HL-60/S4 (cell line): ENCODE measurements around the gene MC1R.
"Not testable (repeated sequence)": the region's sequence is repeated elsewhere in the genome, so short reads cannot be mapped to it uniquely, and the experiment has no call there.

Source experiments
- in situ Hi-C: fragments of 300-500 bp; cut with MboI; formaldehyde crosslinking; loops from 2 replicates; pipeline ENCODE4 v1.14.3; 2022; ENCODE audit warnings: low sequenced_read_pairs

Gene MC1R

DNA sequence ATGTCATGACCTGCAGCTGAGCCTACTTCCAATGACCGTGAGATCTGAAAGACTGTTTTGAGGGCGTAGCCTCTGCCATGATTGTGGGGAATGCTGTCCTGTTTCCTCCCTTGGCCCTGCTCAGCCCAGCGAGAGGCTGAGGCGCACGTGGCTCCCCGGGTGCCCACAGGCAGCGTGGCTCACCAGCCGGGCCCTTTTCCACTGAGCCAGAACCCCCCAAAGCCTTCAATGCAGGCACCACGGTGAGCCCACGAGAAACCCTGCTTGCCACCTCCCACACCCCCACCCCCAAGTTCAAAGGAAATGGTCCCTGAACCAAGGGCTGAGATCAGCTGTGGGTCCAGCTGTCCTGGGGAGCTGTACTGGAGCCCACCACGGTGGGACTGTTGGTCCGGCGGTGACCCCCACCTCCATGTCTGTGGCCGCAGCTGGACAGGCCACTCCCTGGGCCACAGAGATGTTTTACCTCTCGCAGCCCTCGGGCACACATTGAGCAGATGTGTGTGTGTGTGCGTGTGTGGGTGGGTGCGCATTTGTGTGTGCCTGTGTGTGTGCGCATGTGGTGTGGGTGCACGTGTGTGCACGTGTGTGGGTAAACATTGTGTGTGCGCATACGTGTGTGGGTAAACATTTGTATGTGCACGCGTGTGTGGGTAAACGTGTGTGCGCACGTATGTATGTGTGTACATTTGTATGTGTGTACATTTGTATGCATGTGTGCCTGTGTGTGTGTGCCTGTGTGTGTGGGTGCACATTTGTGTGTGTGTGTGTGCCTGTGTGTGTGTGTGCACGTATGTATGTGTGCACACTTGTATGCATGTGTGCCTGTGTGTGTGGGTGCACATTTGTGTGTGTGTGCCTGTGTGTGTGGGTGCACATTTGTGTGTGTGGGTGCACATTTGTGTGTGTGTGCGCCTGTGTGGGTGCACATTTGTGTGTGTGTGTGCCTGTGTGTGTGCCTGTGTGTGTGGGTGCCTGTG, 5.0 kb upstream of the MC1R start:
- in situ Hi-C loops, result no loop called here

DNA sequence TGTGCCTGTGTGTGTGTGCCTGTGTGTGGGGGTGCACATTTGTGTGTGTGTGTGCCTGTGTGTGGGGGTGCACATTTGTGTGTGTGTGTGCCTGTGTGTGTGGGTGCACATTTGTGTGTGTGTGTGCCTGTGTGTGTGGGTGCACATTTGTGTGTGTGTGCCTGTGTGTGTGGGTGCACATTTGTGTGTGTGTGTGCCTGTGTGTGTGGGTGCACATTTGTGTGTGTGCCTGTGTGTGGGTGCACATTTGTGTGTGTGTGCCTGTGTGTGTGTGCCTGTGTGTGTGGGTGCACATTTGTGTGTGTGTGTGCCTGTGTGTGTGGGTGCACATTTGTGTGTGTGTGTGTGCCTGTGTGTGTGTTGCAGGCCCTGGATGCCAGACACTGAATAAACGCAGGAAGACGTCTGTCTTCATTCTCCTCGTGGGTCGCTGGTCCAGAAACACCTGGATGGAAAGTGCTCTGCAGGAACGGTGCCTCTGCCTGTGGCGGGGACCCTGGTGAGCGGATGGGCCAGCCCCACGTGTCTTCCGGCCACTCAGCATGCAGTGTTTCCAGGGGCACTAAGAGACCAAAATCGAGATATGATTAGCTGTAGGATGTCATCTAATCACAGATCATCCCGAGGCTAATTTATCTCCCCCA, 3.9 kb upstream of the MC1R start:
- in situ Hi-C loops, result not testable (repeated sequence)

DNA sequence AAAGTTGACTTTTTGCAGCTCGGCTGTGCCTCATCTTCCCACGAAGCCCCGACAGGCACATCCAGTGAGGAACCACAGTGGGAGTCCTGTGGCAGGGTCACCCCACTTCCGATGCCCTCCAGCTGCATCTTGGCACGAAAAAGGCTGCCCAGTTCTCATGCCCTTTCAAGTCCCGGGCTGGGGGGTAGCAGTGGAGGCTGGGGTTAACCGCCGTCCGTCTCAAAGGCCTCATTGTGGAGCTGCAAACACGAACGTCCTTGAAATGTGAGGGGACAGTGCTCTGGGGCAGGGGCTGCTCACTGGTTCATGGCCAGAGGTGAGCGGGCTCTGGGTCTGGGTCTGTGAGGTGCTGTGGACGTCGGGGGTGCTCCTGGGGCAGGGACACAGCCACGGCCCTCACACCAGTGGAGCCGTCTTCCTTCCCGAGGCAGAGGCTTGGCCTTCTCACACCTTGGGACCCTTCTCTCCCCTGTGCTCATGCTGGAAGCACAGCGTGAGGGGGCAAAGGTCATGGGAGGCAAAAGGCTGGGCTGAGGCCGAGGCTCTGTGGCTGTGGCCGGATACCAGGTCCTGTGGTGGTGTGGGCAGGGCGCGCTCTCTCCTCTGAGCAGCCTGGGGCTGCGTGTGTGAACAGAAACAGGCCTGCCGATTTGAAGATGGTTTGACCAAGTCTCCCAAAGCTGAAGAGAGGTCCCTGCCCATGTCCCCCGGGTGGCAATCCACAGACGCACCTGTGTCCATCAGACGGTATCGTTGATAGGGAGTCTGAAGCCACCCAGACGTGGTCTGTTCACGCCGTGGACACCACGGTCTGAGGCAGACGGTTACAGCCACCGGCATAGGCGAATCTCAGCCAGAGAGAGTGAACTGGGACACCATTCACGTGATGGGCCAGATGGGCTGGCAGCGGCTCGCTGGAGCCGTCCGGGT, 3.1 kb upstream of the MC1R start:
- in situ Hi-C loops, result no loop called here

DNA sequence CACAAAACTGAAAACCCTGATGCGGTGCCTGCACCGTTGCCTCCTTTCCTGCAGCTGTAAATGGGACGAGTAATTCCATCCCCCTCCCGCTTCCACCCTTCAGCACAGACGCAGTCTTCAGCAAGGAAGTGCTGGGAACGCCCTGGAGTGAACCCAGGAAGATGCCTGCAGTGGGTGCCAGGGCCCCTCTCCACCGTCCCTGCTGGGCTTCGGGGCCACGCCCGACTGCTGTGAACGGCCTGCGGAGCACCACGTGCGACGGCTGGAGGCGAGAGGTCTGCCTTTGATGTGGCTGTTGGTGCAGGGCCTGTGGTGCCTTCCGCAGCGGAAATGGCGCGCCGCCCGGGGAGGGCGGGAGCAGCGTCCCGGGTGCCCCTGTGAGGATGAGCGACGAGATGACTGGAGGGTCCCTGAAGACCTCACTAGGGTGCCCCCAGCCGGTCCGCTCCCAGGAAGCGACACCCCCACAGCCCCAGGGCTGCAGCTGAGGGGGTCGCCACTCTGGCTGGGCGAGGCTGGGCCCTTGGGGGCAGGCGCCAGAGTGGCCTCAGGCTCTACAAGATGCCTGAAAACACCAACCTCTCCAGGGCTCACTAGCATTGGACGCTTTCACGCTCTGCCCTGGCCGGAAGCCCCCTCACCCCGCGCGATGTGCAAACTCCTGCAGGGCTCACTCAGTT, 749 bp upstream of the MC1R start:
- in situ Hi-C loops, result no loop called here

DNA sequence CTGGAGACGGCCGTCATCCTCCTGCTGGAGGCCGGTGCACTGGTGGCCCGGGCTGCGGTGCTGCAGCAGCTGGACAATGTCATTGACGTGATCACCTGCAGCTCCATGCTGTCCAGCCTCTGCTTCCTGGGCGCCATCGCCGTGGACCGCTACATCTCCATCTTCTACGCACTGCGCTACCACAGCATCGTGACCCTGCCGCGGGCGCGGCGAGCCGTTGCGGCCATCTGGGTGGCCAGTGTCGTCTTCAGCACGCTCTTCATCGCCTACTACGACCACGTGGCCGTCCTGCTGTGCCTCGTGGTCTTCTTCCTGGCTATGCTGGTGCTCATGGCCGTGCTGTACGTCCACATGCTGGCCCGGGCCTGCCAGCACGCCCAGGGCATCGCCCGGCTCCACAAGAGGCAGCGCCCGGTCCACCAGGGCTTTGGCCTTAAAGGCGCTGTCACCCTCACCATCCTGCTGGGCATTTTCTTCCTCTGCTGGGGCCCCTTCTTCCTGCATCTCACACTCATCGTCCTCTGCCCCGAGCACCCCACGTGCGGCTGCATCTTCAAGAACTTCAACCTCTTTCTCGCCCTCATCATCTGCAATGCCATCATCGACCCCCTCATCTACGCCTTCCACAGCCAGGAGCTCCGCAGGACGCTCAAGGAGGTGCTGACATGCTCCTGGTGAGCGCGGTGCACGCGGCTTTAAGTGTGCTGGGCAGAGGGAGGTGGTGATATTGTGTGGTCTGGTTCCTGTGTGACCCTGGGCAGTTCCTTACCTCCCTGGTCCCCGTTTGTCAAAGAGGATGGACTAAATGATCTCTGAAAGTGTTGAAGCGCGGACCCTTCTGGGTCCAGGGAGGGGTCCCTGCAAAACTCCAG, 1.1 kb downstream of the MC1R start:
- in situ Hi-C loops, result no loop called here

DNA sequence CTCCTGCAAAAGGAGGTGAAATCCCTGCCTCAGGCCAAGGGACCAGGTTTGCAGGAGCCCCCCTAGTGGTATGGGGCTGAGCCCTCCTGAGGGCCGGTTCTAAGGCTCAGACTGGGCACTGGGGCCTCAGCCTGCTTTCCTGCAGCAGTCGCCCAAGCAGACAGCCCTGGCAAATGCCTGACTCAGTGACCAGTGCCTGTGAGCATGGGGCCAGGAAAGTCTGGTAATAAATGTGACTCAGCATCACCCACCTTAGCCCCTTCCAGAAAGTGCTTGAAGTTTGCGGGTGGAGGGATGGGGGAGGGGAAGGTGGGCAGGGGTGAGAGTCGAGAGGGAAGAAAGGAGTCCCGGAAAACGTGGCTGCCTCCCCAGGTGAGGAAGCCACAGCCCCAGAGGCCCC, 2.1 kb downstream of the MC1R start:
- in situ Hi-C loops, result no loop called here

DNA sequence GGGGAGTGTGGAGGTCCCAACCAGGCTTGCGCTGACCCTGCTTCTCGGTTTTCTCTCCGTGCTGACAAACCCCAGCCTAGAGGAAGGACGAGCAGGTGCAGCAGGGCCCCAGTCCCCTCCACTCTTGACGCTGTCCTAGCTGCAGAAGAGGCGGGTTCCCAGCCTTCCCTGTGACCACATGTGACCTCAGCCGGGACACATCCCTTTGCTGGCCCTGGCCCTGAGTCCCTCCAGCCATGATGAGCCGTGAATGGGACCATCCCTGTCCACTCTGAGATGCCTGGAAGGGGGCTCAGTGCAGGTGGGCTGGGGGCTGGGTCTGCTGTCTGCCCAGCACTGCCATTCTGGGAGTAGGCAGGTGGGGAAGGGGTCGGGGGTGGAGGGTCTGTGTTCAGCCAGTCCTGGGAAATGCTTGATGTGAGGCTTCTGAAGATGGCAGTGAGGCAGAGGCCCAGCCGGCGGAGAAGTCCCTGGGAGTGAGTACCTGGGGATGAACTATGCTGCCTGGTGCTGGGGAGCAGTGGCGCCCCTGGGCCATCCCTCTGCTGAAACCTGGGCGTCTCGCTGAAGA, 2.6 kb downstream of the MC1R start:
- in situ Hi-C loops, result no loop called here

DNA sequence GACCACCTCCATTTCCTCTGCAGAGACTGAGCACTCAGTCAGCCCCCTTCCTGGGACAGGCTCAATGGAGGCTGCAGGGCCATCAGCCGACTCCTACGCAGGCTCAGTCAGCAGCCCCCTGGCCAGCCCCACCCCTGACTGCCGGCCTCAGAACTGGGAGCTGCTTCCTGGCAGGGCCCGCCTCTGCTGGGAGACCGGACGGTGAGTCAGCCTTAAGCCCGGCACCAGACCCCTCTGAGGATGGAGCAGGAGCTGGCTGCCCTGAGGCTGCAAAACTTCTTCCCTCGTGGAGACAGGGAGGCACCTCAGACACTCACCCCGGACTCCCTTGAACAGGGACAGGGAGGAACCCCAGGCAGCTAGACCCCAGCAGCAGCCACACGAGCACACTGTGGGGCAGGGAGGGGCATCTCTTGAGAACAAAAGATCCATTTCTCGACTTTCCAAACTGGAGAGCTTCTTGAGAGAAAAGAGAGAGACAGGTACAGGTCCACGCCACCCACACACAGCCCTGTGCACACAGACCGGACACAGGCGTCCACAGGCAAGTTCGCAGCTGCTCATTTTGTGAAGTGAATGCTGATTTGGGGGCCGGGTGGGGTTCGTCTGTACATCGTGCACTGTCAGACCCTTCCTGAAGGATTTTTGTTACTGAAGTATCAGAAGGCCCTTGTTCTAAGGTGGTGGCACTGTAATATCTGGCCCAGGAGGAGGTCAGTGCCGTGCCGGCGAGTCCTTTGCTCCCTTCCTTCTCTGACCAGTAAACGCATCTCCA, 3.2 kb downstream of the MC1R start:
- in situ Hi-C loops, result no loop called here

DNA sequence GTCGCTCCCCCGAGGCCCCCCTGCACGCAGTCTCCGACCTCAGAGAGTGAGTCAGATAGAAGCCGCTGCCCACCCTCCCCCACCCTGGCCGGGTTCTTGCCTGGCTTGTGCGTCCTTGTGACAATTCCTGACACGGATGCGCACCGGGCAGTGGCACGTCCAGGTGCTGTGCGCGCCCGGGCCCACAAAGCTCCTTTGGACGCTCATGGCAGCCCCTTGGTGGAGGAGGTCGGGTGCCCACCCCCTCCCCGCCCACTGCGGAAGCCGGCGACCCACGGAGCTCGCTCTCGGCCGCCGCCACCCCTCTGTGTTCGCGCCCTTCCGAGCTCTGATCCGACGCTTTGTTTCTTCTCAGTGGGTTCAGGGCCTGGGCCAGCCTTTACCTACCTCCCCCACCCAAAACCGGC, 3.8 kb downstream of the MC1R start:
- in situ Hi-C loops, result no loop called here

DNA sequence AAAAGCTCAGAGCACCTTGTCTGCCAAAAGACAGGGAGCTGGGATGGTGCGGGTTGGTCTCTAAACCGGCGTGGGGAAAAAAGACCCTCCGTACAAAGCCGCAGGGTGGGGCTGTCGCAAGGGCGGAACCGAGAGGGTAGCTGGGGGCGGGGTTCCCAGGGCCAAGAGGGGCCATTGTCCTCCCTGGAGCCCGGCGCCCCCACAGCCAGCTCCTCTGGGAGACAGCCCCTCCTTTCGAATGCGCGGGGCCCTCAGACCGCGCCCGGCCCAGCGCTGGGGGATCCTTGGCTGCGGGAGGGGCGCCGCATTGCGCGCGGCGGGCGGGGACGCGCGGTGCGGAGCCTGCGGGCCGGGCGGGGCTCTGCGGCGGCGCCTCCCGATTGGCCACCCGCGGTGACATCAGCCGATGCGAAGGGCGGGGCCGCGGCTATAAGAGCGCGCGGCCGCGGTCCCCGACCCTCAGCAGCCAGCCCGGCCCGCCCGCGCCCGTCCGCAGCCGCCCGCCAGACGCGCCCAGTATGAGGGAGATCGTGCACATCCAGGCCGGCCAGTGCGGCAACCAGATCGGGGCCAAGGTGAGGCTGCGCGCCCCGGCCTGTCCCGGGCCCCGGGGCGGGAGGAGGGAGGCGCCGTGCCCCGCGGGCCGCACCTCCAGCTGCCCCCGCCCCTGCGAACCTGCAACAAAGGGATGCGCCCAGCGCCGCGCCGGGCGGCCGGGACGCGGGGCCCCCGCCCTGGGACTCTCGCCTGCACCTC, 4.4 kb downstream of the MC1R start, which contains the start of gene TUBB3:
Gene TUBB3 (plus strand): TSS at position 459 of the 756 bp plus-strand sequence. CDS start 60 bp downstream, at position 519.
- in situ Hi-C loops, result no loop called here

DNA sequence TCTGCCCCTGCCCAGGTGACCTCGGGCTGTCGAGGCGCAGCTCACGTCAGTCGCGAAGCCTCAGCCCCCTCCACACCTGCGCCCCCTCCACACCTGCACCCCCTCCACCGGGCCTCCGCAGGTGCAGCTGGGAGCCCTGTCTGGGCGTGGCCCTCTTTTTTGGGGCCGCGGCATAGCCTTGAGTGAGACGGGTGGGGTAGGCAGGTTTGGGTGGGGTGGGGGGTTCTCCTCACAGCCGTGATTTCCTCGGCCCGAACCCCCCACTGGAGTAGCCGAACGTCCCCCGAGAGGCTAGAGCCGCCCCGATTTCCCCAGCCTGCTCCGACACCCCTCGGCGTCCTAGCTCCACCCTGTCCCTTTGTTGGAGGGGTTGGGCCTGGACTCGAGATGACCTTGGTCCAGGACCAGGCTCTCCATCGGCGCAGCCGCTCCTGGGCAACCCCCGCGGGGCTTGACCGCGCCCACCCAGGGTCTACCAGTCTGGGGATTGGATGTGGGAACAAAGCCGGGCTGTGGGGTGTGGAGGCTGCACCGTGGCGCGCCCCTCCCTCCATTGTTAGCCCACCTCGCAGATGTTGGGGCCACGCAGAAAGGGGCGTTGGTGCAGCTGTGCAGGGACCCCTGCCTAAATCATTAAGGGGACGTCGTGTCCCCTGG, 5.1 kb downstream of the MC1R start:
- in situ Hi-C loops, result no loop called here

DNA sequence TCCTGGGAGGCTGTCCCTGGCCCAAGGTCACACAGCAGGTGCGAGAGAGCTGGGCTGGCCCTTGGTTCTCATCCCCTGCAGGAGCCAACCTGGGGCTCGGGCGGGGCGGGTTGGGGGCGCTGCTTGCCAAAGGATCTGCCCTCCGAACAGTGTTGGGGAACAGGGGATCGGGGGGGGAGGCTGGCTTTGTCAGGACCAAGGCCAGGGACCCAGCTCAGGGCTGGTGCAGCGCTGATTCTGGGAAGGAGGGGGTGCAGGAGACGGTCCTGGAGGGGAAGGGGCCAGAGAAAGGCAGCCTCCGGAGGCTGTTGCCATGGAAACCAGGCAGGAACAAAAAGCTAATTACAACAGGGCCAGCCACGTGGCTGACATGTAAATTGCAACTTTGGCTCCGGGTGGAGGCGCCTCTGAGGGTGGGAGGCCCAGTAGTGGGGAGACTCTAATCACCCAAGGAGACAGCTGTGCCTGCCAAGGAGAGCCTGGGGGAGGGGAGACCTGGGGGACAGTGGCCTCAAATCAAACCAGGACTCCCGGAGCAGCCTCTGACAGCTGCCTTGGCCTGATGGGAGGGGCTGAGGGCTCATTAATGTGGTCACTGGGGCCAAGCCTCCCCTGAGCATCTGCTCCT, 5.7 kb downstream of the MC1R start:
- in situ Hi-C loops, result no loop called here

DNA sequence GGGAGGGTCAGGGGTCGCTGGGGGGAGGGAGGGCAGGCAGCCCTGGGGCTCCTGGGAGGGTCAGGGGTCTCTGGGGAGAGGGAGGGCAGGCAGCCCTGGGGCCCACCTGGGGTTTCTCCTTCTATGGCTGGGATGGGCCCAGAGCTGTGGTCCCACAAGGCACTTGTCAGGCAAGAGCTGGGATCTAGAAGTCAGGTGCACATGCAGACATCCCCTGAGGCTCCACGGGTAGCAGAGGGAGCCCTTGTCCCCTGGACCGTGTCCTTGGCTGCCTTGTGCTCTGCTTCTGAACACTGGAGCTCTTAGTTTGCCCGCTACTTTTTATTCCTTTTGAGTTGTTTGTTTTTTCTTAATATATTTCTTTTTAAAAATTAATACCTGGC, 6.3 kb downstream of the MC1R start:
- in situ Hi-C loops, result no loop called here

DNA sequence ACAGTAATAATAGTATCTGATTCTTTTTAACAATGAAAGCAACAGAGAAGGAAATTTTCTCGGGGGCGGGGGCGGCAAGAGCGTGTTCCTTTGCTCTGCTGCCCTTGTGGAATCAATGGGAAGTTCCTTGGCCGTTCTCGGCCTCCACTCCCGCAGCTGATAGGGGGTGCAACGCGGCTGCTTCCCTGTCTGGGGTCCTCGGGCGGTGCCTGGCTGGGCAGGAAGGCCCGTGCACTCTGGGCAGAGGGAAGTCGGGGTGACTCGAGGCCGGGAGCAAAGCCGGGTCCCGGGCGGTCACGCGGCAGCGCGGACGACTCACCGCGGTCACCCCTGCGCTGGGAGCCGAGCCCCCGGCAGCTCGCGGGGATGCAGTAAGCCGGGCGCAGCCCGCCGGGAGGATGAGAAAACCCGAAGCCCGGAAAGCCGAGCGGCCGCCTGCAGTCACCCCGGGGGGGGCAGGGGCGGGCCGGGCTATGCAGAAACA, 7.0 kb downstream of the MC1R start:
- in situ Hi-C loops, result no loop called here

DNA sequence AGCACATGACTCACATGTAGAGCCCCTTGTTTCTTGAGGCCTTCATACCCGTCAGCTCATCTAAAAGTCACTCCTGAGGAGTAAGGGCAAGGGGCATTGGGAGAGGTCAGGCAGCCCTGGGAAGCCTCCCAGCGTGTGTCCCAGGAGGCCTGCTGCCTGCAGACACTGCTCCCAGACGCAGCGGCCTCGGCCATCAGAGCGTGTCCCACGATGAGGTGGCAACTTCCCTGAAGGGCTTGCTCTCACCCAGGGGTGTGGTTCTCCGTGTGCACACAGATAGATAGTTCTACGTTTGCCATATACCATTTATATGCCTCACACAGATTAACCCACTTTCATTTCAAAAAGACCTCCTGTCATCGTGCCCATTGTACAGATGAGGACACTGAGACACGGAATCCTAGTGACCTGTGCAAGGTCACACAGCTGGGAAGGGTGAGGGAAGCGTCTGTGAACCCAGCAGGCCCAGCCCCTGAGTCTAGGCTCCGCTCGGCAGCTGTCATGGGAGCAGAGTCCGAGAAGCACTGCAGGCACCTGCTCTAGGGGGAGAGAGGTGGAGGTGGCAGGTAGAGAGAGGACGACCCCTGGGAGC, 12.7 kb downstream of the MC1R start:
- in situ Hi-C loops, result no loop called here

DNA sequence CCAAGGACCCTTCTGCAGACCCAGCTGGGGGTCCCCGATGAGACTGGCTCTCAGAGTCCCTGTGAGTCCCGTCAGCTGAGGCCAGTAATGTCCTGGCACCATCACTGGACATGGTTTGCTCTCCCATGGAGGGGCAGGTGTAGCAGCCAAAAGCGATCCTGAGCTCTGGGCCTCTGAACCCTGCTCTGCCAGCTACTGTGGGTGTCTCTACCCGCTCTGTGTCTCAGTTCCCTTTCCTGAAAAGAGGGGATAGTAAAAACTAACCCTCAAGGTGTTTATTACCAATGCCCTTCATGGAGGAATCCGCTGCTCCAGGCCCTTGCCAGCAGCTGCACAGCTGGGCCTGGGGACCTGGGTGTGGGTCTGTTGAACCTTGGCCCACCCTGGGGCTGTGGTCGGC, 13.3 kb downstream of the MC1R start:
- in situ Hi-C loops, result no loop called here
